IPS DF 6.9 (cell line): Measurements from ENCODE around the gene PASK.

ENCODE experiments used
- DNase-seq: peaks from one replicate; pipeline ENCODE4 v3.0.0-alpha.2; 2013; ENCODE audit warnings: low read depth, low spot score
- H3K27ac ChIP-seq: one replicate; pipeline ENCODE4 v1.5.1; 2013; ENCODE audit warnings: low read length, control low read depth
- H3K27me3 ChIP-seq: 2 replicates; pipeline ENCODE4 v1.6.1; 2013; ENCODE audit warnings: mild to moderate bottlenecking, low read length; ENCODE audit not compliant: control insufficient read depth, insufficient read depth
- H3K36me3 ChIP-seq: 2 replicates; pipeline ENCODE4 v1.6.1; 2013; ENCODE audit warnings: low read length; ENCODE audit not compliant: control insufficient read depth, insufficient read depth
- H3K4me1 ChIP-seq: 2 replicates; pipeline ENCODE4 v1.6.1; 2013; ENCODE audit warnings: low read length; ENCODE audit not compliant: control insufficient read depth, insufficient read depth
- H3K4me3 ChIP-seq: 2 replicates; pipeline ENCODE4 v1.5.1; 2013; ENCODE audit warnings: mild to moderate bottlenecking, low read length
- H3K9me3 ChIP-seq: 2 replicates; pipeline ENCODE4 v1.6.1; 2013; ENCODE audit warnings: low read length, inconsistent platforms; ENCODE audit not compliant: control insufficient read depth, insufficient read depth
- WGBS: extraction: QIAGEN DNeasy Blood & Tissue Kit; methylation state at CpG from one replicate; pipeline ENCODE4 v1.1.7; 2013; ENCODE audit warnings: mixed read lengths, missing lambda C conversion rate; ENCODE audit not compliant: insufficient read length, insufficient coverage; 5-methylcytosine and 5-hydroxymethylcytosine counted together

Gene PASK

DNA sequence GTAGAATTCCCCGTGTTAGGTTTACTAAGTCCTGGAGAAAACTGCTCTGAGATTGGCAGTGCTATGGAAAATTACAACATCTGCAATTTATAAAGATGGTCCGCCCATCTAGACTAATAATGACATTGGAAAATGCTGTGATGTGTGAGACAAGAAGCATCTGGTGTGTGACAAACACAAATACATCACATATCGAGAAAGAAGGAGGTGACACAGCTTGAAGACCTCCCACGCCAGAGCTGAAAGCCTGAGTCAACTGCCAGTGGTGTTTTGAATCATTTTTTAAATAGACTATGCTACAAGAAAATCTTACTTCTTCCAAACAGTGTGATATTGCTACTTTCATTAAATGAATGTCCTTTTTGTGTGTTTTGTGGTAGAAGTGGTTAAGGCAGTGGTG, 30.6 kb upstream of the PASK start:
- no peaks in the 10 kb centered on the region for H3K27me3 ChIP-seq
- no peaks in the 10 kb centered on the region for H3K36me3 ChIP-seq
- H3K9me3 ChIP-seq = no peaks in the 10 kb centered on the region
- no CpG with 5 or more reads among the region's 4 CpGs for WGBS
- H3K4me3 ChIP-seq = no peak overlapping the region
- DNase-seq = no peak
- H3K27ac ChIP-seq = no peak overlapping the region
- H3K4me1 ChIP-seq = no peaks in the 10 kb centered on the region

DNA sequence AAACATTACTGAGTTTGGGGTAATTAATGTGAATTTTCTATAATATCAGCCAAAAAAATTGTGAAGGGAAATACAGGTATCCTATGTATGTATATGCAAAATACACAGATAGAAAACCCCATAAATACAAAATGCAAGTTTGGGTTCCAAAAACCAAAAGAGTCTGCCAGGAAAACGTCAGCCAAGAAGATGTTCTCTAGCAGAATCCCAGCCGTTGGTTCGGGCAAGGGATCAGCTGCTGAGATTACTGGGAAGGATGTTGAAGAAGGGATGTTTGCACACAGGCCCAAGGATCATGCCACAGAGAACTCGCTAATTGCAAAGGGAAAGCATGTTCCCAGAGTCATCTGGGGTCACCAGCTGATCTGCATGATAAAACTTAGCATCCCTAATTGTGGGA, 29.7 kb upstream of the PASK start:
- WGBS = no CpG with 5 or more reads among the region's 4 CpGs

GRCh38 chr2:241177526-241178334, 28.5 kb upstream of the PASK start:
- no peaks in the 10 kb centered on the region for H3K27me3 ChIP-seq
- H3K36me3 ChIP-seq = no peaks in the 10 kb centered on the region
- no peak overlapping the region for H3K27ac ChIP-seq
- H3K4me3 ChIP-seq = no peak overlapping the region
- no peaks in the 10 kb centered on the region for H3K4me1 ChIP-seq
- DNase-seq = no peak
- H3K9me3 ChIP-seq = no peaks in the 10 kb centered on the region
- WGBS = no CpG with 5 or more reads among the region's 12 CpGs

More for the DNA sequence above, 29.7 kb upstream of the PASK start:
- H3K4me3 ChIP-seq = no peak overlapping the region
- DNase-seq = no peak
- no peaks in the 10 kb centered on the region for H3K9me3 ChIP-seq
- H3K27me3 ChIP-seq = no peaks in the 10 kb centered on the region
- no peaks in the 10 kb centered on the region for H3K36me3 ChIP-seq
- no peaks in the 10 kb centered on the region for H3K4me1 ChIP-seq
- H3K27ac ChIP-seq = no peak overlapping the region

GRCh38 chr2:241173557-241173956, 24.3 kb upstream of the PASK start:
- H3K9me3 ChIP-seq = no peaks in the 10 kb centered on the region
- DNase-seq = no peak
- H3K27me3 ChIP-seq = no peaks in the 10 kb centered on the region
- H3K36me3 ChIP-seq = no peaks in the 10 kb centered on the region
- no CpG with 5 or more reads among the region's 2 CpGs for WGBS
- no peaks in the 10 kb centered on the region for H3K4me1 ChIP-seq
- no peak overlapping the region for H3K4me3 ChIP-seq
- no peak overlapping the region for H3K27ac ChIP-seq

DNA sequence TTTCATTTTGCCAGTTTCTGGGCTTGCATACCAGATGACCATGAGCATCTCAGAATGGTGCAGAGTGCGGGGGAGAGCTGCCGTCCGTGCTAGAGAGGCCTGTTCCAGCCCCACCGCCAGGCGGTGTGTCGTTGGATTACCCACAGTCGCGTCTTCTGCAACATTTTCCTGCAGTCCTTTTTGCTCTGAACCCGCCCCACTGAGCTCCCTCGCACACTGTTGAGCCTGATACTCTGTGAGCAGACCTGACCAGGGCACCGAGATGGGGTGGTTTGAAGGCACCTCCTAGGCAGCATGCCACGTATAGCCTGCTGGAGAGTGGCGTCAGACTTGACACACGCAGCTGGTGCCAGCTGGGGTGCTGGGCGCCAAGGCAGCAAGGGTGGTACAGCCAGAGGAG, 19.1 kb upstream of the PASK start:
- no peaks in the 10 kb centered on the region for H3K4me1 ChIP-seq
- 0 out of 2 replicates have a peak, but pooled peaks cover 5% of the 10 kb centered on the region for H3K36me3 ChIP-seq
- H3K27ac ChIP-seq = no peak overlapping the region
- DNase-seq = no peak
- no peaks in the 10 kb centered on the region for H3K9me3 ChIP-seq
- H3K4me3 ChIP-seq = no peak overlapping the region
- no CpG with 5 or more reads among the region's 15 CpGs for WGBS
- H3K27me3 ChIP-seq = no peaks in the 10 kb centered on the region

- 0 out of 2 replicates have a peak, but pooled peaks cover 5% of the 10 kb centered on the region for H3K36me3 ChIP-seq
- H3K27me3 ChIP-seq = no peaks in the 10 kb centered on the region
- DNase-seq = no peak
Measured at GRCh38 chr2:241163601-241164118, 14.4 kb upstream of the PASK start.

GRCh38 chr2:241161646-241162281, 12.5 kb upstream of the PASK start:
- no peak for DNase-seq
- Histone ChIP-seq H3K4me3 (no peak overlapping the region), H3K4me1 (no peaks in the 10 kb centered on the region), H3K27ac (no peak overlapping the region), H3K36me3 (0 out of 2 replicates have a peak, but pooled peaks cover 5% of the 10 kb centered on the region), H3K27me3 (no peaks in the 10 kb centered on the region), H3K9me3 (no peaks in the 10 kb centered on the region)
- no CpG with 5 or more reads among the region's 9 CpGs for WGBS

More at GRCh38 chr2:241163601-241164118, 14.4 kb upstream of the PASK start:
- Histone ChIP-seq H3K4me3 (no peak overlapping the region), H3K27ac (no peak overlapping the region), H3K9me3 (no peaks in the 10 kb centered on the region), H3K4me1 (no peaks in the 10 kb centered on the region)
- WGBS = no CpG with 5 or more reads among the region's 3 CpGs

DNA sequence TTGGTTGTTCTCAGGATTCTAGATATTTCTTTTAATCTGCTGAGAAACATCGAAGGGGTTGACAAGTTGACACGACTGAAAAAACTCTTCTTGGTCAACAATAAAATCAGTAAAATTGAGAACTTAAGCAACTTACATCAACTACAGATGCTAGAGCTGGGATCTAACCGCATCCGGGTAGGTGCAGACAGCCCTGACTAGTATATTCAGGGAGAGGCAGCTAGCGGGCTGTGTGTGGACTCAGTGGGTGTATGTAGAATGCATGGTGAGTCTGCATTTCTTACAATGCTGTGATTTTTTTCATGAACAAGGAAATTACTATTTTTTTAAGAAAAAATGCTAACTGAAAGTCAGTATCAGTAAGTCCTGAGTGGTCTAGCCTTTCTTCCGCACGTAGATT, 11.0 kb upstream of the PASK start:
- no peaks in the 10 kb centered on the region for H3K27me3 ChIP-seq
- no peaks in the 10 kb centered on the region for H3K36me3 ChIP-seq
- no peak overlapping the region for H3K4me3 ChIP-seq
- DNase-seq = no peak
- WGBS = no CpG with 5 or more reads among the region's 7 CpGs
- no peak overlapping the region for H3K27ac ChIP-seq
- H3K9me3 ChIP-seq = no peaks in the 10 kb centered on the region
- no peaks in the 10 kb centered on the region for H3K4me1 ChIP-seq

DNA sequence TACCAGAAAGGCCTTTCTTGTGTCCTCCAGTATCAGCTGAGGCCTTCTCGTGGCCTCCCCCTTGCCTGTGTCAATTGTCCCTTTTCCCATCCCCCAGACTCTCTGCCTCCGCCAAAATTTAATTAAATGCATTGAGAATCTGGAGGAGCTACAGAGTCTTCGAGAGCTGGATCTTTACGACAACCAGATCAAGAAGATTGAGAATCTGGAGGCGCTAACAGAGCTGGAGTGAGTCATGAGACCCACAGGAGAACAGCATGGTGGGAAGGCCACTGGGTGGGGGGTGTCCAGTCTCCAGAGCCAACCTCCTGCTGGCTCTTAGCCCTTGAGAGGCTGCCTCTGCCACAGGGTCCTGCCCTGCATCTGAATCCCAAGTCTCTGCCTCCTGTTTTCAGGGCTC, 9.8 kb upstream of the PASK start:
- WGBS = no CpG with 5 or more reads among the region's 5 CpGs
- H3K36me3 ChIP-seq = no peaks in the 10 kb centered on the region
- H3K9me3 ChIP-seq = no peaks in the 10 kb centered on the region
- no peak overlapping the region for H3K27ac ChIP-seq
- no peaks in the 10 kb centered on the region for H3K4me1 ChIP-seq
- no peak overlapping the region for H3K4me3 ChIP-seq
- DNase-seq = no peak
- H3K27me3 ChIP-seq = no peaks in the 10 kb centered on the region

DNA sequence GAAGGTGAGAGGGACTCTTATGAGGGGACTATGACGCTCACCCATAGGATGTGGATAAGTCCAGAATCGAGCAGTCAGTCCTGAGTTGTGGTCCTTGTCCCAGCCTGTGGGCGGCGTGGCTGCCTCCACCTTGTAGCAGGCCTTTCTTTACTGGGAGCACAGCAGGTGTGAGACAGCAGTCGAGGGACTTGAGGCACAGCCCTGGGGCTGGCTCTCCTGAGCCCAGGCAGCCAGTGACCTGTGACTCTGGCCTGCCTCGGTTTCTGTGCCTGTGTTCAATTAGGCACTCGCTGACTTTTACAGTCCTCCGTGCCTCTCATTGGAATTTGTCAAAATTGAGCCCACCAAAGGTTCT, 9.3 kb upstream of the PASK start:
- WGBS = no CpG with 5 or more reads among the region's 8 CpGs
- Histone ChIP-seq H3K27me3 (no peaks in the 10 kb centered on the region), H3K36me3 (no peaks in the 10 kb centered on the region), H3K4me1 (no peaks in the 10 kb centered on the region), H3K27ac (no peak overlapping the region), H3K4me3 (no peak overlapping the region), H3K9me3 (no peaks in the 10 kb centered on the region)
- no peak for DNase-seq
